Activated T-cell treated with anti-CD3 and anti-CD28 coated beads for 48 hours (primary cell): ENCODE measurements around the gene ASRGL1.
"Not testable (repeated sequence)": the region's sequence is repeated elsewhere in the genome, so short reads cannot be mapped to it uniquely, and the experiment has no call there.

Experiments
- DNase-seq: peaks from one replicate; pipeline ENCODE4 v3.0.0-alpha.2; 2020; ENCODE audit warnings: low read depth

The ASRGL1 gene

DNA sequence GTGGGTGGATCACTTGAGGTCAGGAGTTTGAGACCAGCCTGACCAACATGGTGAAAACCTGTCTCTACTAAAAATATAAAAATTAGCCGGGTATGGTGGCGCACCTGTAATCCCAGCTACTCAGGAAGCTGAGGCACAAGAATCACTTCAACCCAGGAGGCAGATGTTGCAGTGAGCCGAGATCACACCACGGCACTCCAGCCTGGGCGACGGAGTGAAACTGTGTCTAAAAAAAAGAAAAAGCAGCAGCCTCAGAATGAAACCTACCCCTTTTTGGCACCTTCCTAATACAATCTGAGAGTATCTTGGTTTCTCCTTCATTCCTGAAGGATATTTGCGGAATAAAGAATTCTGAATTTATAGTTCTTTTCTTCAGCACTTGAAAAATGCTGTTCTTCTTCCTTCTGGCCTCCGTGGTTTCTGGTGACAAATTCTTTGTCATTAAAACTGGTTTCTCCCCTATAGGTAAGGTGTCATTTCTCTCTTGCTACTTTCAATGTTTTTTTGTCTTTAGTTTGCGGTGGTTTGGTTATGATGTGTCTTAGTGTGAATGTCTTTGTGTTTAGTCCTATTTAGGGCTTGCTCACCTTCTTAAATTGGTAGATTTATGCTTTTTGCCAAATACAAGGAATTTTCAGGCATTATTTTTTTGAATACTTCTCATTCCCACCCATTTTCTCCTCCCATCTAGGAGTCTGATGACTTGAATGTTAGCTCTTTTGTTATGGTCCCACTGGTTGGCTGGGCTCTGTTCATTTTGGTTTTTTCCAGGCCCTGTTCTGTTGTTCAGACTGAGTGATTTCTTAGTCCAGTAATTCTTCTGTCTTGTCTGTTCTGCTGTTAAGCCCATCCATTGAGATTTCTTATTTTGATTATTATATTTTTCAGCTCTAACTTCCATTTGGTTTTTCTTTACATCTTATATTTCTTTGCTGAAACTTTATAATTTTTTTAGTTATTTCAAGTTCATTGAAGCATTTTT, 15.4 kb downstream of the ASRGL1 start:
- DNase-seq: no peak

DNA sequence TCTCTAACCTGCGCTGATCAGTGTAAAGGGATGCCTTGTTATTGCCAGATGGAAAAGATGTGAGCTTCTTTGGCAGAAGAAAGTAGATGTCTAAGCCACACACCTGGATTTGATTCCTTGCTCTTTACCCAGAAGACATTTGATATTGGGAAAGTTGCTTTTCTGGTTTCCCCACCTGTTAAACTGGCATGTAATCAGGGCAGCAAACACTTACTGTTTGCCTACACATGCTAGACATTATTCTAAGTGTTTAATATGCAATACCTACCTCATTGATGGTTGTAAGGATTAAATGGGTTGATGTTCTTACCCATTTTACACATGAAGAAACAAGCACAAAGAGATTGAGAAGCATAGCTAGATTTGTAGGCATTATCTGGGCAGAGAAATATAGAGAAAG, 16.6 kb downstream of the ASRGL1 start:
- DNase-seq: no peak

DNA sequence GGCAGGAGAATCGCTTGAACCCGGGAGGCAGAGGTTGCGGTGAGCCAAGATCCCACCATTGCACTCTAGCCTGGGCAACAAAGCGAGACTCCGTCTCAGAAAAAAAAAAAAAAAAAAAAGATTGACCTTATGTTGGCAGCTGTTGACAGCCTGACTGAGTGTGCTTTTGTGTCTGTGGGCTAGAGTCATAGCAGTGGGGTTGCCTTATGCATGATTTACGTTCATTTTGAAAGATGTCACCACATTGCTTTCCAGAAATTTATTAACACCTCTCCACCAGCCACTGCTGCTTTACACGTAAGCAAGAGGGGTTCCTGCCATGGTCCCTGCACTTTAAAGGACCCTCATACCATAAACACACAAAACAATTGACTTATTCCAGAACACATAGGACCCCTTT, 21.0 kb downstream of the ASRGL1 start:
- no peak for DNase-seq

- no peak for DNase-seq
Measured at GRCh38 chr11:62359475-62359874, 22.2 kb downstream of the ASRGL1 start.

- no peak for DNase-seq
Measured at GRCh38 chr11:62360685-62361084, 23.4 kb downstream of the ASRGL1 start.

DNA sequence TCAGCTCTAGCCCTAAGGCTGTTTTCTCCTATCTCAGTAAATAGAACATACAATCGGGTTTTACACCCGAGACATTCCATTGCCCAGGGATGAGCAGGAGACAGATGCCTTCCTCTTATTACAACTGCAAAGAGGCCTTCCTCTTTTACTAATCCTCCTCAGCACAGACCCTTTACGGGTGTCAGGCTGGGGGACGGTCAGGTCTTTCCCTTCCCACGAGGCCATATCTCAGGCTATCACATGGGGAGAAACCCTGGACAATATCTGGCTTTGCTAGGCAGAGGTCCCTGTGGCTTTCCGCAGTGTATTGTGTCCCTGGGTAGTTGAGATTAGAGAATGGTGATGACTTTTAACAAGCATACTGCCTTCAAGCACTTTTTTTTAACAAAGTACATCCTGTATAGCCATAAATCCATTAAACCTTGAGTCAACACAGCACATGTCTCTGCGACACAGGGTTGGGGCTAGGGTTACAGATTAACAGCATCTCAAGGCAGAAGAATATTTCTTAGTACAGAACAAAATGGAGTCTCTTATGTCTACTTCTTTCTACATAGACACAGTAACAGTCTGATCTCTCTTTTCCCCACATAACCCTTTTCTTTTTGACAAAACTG, 31.7 kb downstream of the ASRGL1 start:
- DNase-seq: not testable (repeated sequence)

DNA sequence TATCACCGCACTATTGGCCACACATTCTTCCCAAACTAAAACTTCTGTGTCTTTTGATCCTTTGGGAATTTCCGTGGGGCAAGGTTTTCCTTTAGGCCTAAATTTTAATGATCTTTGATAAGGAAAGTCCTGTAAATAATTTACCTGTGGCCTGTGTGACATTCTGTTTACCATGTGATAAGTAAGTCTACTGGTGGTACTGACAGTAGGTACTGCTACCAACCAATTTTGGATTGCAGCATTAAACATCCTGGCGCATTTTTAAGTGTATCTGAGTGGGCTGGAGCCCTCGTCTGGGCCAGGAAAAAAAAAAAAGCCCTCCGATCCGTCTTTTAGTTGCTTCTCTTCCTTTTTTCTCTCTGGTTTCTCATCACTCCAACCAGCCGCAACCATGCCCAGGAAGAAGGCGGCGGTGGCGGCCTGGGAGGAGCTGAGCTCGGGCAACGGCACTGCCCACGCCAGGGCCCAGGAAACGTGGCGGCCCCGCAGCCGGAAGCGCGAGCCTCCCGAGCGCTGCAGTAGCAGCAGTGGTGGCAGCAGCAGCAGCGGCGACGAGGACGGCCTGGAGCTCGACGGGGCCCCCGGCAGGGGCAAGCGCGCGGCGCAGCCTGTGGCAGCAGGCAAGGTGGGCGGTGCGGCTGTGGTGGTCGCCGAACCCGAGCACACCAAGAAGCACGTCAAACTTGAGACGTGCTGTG, 33.6 kb downstream of the ASRGL1 start:
- DNase-seq: peak; percentile 38

- DNase-seq: no peak
Measured at GRCh38 chr11:62372871-62373270, 35.6 kb downstream of the ASRGL1 start.

GRCh38 chr11:62373464-62374119, 36.3 kb downstream of the ASRGL1 start:
- DNase-seq: no peak

DNA sequence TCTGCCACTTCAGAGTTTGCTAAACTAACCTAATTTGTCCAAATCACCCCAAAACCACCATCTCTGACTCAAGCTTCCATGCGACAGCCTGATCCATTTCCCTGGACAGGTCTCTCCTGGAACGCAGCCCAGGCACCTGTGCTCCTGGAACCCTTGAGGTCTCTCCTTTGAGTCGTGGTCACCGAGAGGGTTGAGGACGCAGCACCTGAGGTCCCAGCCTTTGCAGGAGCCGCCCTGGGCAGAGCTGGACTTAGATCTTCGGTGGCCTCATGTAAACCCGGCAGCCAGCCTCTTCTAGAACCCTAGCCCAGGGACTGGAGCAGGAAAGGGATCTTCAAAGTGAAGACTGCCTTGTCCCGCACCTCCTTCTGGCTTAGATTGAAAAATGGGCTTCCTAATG, 37.6 kb downstream of the ASRGL1 start:
- no peak for DNase-seq

- DNase-seq: not testable (repeated sequence)
Measured at GRCh38 chr11:62378459-62379063, 41.3 kb downstream of the ASRGL1 start.

DNA sequence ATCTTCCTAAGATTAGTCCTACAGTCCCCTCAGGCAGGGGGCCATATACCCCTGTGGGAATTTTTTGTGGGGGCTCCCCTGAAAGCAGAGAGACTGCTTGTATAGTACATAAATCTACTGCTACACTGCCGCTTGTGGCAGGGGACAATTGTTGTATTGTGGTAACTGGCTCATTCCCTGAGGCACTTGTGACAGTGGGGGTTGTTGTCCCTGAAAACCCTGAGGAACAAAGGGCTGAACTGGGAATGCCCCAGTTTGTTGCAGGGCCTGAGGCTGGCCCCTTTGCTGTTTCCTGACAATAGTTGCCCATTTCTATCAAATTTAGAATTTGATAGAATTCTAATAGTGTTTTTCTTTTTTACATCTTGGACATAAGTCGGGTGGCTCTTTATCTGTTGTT, 42.3 kb downstream of the ASRGL1 start:
- not testable (repeated sequence) for DNase-seq

GRCh38 chr11:62380821-62381245, 43.6 kb downstream of the ASRGL1 start:
- DNase-seq: peak; percentile 12

DNA sequence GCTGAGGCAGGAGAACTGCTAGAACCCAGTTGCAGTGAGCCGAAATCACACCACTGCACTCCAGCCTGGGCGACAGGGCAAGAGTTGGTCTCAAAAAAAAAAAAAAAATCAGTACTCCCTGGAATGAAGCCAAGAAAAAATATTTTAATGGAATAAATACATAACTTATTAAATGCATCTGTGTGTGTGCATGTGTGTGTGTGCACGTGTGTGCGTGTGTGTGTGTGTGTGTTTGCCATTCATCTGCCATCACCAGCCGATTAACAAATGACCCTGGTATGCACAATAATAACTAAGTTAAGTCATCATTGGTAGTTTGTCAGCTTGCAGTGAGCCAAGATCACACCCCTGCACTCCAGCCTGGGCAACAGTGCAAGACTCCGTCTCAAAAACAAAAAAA, 46.6 kb downstream of the ASRGL1 start:
- DNase-seq: no peak

DNA sequence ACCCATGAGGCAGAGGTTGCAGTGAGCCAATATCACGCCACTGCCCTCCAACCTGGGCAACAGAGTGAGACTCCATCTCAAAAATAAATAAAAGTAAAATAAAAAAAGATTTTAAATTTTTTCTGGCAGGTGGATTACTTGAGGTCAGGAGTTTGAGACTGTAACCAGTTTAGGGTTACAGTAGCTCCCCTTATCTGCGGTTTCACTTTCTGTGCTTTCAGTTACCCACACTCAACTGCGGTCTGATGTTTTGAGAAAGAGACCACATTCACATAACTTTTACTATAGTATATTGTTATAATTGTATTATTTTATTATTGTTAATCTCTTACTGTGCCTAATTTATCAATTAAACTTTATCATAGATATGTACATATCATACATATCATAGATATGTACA, 48.8 kb downstream of the ASRGL1 start:
- not testable (repeated sequence) for DNase-seq

- no peak for DNase-seq
Measured at GRCh38 chr11:62387381-62387780, 50.1 kb downstream of the ASRGL1 start.

GRCh38 chr11:62388999-62389398, 51.8 kb downstream of the ASRGL1 start:
- DNase-seq: no peak

- DNase-seq: no peak
Measured at GRCh38 chr11:62390237-62390636, 53.0 kb downstream of the ASRGL1 start.

- no peak for DNase-seq
Measured at GRCh38 chr11:62390722-62391121, 53.5 kb downstream of the ASRGL1 start.

DNA sequence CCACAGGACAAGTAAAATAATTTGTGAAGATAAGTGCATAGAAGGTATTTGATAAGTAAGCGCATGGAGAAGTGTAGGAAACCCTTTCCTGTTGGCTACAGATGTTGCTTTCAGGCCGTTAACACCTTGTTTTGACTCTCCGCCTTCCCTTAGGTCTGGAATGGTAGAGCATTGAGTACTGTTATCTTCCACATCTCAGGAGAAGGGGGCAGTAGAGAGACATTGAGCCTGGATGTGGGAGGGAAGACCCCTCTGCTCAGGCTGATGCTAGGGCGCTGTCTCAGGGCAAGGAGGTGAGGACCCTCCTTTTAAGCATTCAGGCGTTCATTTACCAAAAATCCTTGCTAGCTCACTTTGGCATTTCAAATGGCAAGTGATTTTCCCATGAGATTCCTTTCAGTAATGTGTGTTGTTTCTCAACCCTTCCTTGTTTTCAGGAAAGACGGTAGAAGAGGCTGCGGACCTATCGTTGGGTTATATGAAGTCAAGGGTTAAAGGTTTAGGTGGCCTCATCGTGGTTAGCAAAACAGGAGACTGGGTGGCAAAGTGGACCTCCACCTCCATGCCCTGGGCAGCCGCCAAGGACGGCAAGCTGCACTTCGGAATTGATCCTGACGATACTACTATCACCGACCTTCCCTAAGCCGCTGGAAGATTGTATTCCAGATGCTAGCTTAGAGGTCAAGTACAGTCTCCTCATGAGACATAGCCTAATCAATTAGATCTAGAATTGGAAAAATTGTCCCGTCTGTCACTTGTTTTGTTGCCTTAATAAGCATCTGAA, 54.6 kb downstream of the ASRGL1 start:
- DNase-seq: no peak

DNA sequence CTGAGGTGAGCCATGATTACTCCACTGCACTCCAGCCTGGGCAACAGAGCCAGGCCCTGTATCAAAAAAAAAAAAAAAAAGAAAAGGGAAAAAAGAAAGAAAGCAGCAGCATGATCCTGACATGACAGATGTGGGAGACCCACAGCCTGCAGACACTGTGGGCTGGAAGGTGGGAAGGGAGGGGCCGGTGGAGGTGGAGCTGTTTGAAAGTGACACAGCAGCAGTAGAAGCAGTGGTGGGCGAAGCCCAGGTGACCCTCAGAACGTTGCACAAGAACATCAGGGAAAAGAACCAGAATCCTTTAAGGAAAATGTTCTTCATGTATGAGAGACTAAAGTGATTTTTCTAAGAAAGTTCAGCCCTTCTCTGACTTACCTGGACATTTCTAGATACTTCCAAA, 55.3 kb downstream of the ASRGL1 start:
- no peak for DNase-seq
